GM12872 (cell line): ENCODE results near the gene OTOP1.

Experiments
- CTCF ChIP-seq: IDR thresholded peaks from 3 replicates; pipeline ENCODE4 v1.5.1; 2011; ENCODE audit warnings: low read depth, mild to moderate bottlenecking, low read length, moderate library complexity; ENCODE audit not compliant: insufficient read depth

OTOP1 gene

GRCh38 chr4:4226606-4227438 lies at the start of gene OTOP1:
OTOP1 (minus strand) TSS chr4:4226929; CDS start chr4:4226864, 65 bp downstream.
- no peak for TF ChIP-seq CTCF

GRCh38 chr4:4274226-4274625 lies 47.5 kb upstream of the OTOP1 start:
- no peak for TF ChIP-seq CTCF

- TF ChIP-seq CTCF: 0 out of 3 replicates have a peak, but pooled peaks have one; percentile 6
Observed at GRCh38 chr4:4271912-4272311, 45.2 kb upstream of the OTOP1 start.

- TF ChIP-seq CTCF: no peak
Observed at GRCh38 chr4:4270529-4270928, 43.8 kb upstream of the OTOP1 start.

GRCh38 chr4:4269856-4270255 lies 43.1 kb upstream of the OTOP1 start:
- no peak for TF ChIP-seq CTCF

- TF ChIP-seq CTCF: no peak
Observed at GRCh38 chr4:4269331-4269731, 42.6 kb upstream of the OTOP1 start.

GRCh38 chr4:4268776-4269175 lies 42.0 kb upstream of the OTOP1 start:
- no peak for TF ChIP-seq CTCF
